ENCODE measurements around the gene DLG2.

- TF ChIP-seq EZH2 (optimal IDR thresholded peaks at IDR 0.05; ENCODE audit: low read depth, low read length) (no peak), CTCF (IDR thresholded peaks at IDR 0.05; ENCODE audit: low read length) (no peak)
Measured at GRCh38 chr11:84069048-84069447, 1558.1 kb downstream of the DLG2 start.

Data from MM.1S (cell line).